ENCODE measurements around the gene SLC16A3. TPM values are rescaled to one million over a fixed set of nuclear protein-coding genes. Genes with fewer than 3 reads are reported as not detected.

Gene SLC16A3
- total and polyA plus RNA-seq, 2 experiments from 2014 or later = 3.5 to 10.6 TPM

GRCh38 chr17:82226146-82226808, 2.6 kb upstream of the SLC16A3 start:
- Histone ChIP-seq H3K36me3 (ENCODE audit: insufficient read depth) (no peaks in the 10 kb centered on the region), H3K9me2 (ENCODE audit: insufficient read depth) (no peaks in the 10 kb centered on the region), H3F3A (replicated peaks; ENCODE audit: low read depth) (no peaks in the 10 kb centered on the region), H2AFZ (no peak overlapping the region), H3K4me3 (no peak overlapping the region), H3K27me3 (ENCODE audit: insufficient read depth) (peaks cover 44% of the 10 kb centered on the region), H3K27ac (ENCODE audit: low read depth) (no peak overlapping the region), H3K4me1 (ENCODE audit: insufficient read depth) (no peaks in the 10 kb centered on the region), H3K79me2 (replicated peaks; ENCODE audit: insufficient read depth) (no peaks in the 10 kb centered on the region), H4K20me1 (replicated peaks; ENCODE audit: insufficient read depth) (no peaks in the 10 kb centered on the region; the same call in 1 of the 2 replicates), H3K4me2 (no peak overlapping the region)
- Mint-ChIP-seq H3K27ac (no peak overlapping the region), H3K4me3 (no peak overlapping the region), H3K27me3 (ENCODE audit: insufficient read depth, low read depth, poor library complexity) (peaks cover 40% of the 10 kb centered on the region), H3K9me3 (peaks cover 2% of the 10 kb centered on the region; the same call in 1 of the 3 replicates), H3K36me3 (ENCODE audit: low read depth) (no peaks in the 10 kb centered on the region), H3K4me1 (no peaks in the 10 kb centered on the region)
- no peak for DNase-seq (ENCODE audit: low spot score)
- no peak for TF ChIP-seq NANOG (IDR thresholded peaks at IDR 0.05; ENCODE audit: borderline replicate concordance)
- no peak for TF ChIP-seq EZH2 (IDR thresholded peaks at IDR 0.05; ENCODE audit: low read depth, unreplicated experiment)
- no peak for TF ChIP-seq EZH2phosphoT487 (IDR thresholded peaks at IDR 0.05; ENCODE audit: unreplicated experiment)
- no peak for TF ChIP-seq ZNF462 (CRISPR knock-in tag; IDR thresholded peaks at IDR 0.05)
- no peak for TF ChIP-seq ZNF114 (CRISPR knock-in tag; IDR thresholded peaks at IDR 0.05)
- no peak for TF ChIP-seq JUNB (IDR thresholded peaks at IDR 0.05; ENCODE audit: unreplicated experiment)
- no peak for TF ChIP-seq ZNF331 (CRISPR knock-in tag; IDR thresholded peaks at IDR 0.05; ENCODE audit: low read depth)
- TF ChIP-seq POLR2AphosphoS5 (IDR thresholded peaks at IDR 0.05; ENCODE audit: low read depth) = no peak
- no peak for TF ChIP-seq CTCF (conservative IDR thresholded peaks at IDR 0.05; ENCODE audit: low read depth in 2 of 2)
- no peak for TF ChIP-seq REST (IDR thresholded peaks at IDR 0.05; ENCODE audit: unreplicated experiment)
- no peak for TF ChIP-seq STAT1 (IDR thresholded peaks at IDR 0.05; ENCODE audit: unreplicated experiment)
- no peak for TF ChIP-seq ETS1 (IDR thresholded peaks at IDR 0.05)
- no peak for ATAC-seq

All from GM23338 (cell line).